Spinal cord (tissue), 10 donors: Measurements from ENCODE around the gene MAPK8IP3. TPM values are rescaled to one million over a fixed set of nuclear protein-coding genes. Genes with fewer than 3 reads are reported as not detected.
"Not testable (repeated sequence)": the region's sequence is repeated elsewhere in the genome, so short reads cannot be mapped to it uniquely, and the experiment has no call there.

Experiments
- DNase-seq, 6 donors: peaks; one replicate each; pipeline versions ENCODE4 v3.0.0 to v3.0.0-alpha.2; 2013 to 2015; ENCODE audit warnings: low spot score in 6 of 6, low read depth in 4 of 6
- H3K27ac ChIP-seq: one replicate; pipeline ENCODE4 v1.5.1; 2013; ENCODE audit warnings: low read depth, low read length, control low read depth
- H3K27me3 ChIP-seq: one replicate; pipeline ENCODE4 v1.6.1; 2013; ENCODE audit warnings: low read length; ENCODE audit not compliant: control insufficient read depth, insufficient read depth
- H3K36me3 ChIP-seq: one replicate; pipeline ENCODE4 v1.6.1; 2013; ENCODE audit warnings: low read length; ENCODE audit not compliant: control insufficient read depth, insufficient read depth
- H3K4me1 ChIP-seq: one replicate; pipeline ENCODE4 v1.6.1; 2013; ENCODE audit warnings: low read length; ENCODE audit not compliant: control insufficient read depth, insufficient read depth
- H3K4me3 ChIP-seq: one replicate; pipeline ENCODE4 v1.5.1; 2013; ENCODE audit warnings: low read depth, low read length, control low read depth
- H3K9me3 ChIP-seq: one replicate; pipeline ENCODE4 v1.6.1; 2013; ENCODE audit warnings: low read length; ENCODE audit not compliant: control insufficient read depth, insufficient read depth
- WGBS: methylation state at CpG from one replicate; pipeline ENCODE4 v1.1.5; 2013; ENCODE audit warnings: missing lambda C conversion rate; ENCODE audit not compliant: insufficient coverage; 5-methylcytosine and 5-hydroxymethylcytosine counted together
- polyA plus RNA-seq, 2 donors: library from polyadenylated mRNA; unstranded; fragments of 120-200 nt; gene quantifications; one replicate each; pipeline ENCODE4 v1.2.1, GENCODE V29; 2013; ENCODE audit not compliant: insufficient read length in 2 of 2
- total RNA-seq, 2 donors: library from RNA; depleted of rRNA in 1 of 2; stranded (reverse); fragments of 120-200 nt in 1 of 2; fragments of >200 nt in 1 of 2; gene quantifications; one replicate each; pipeline versions ENCODE4 v1.2.3 to v1.2.4, GENCODE V29; 2013 to 2014
- donor health status: healthy.

Gene MAPK8IP3
- total and polyA plus RNA-seq, 4 donors = 53.3 to 137 (median 92.7) TPM

GRCh38 chr16:1794221-1794871 is 88.4 kb downstream of the MAPK8IP3 start:
- peaks cover 5% of the 10 kb centered on the region for H3K9me3 ChIP-seq
- 69% methylated on average over 18 of the region's 18 CpGs for WGBS
- no peaks in the 10 kb centered on the region for H3K27me3 ChIP-seq
- no peak overlapping the region for H3K27ac ChIP-seq
- no peak for DNase-seq
- peaks cover 59% of the 10 kb centered on the region for H3K36me3 ChIP-seq
- no peaks in the 10 kb centered on the region for H3K4me1 ChIP-seq
- no peak overlapping the region for H3K4me3 ChIP-seq

- Histone ChIP-seq H3K27me3 (no peaks in the 10 kb centered on the region), H3K4me1 (no peaks in the 10 kb centered on the region), H3K27ac (no peak overlapping the region), H3K9me3 (peaks cover 5% of the 10 kb centered on the region), H3K4me3 (no peak overlapping the region), H3K36me3 (peaks cover 52% of the 10 kb centered on the region)
- no peak for DNase-seq
- 84% methylated on average over 27 of the region's 32 CpGs for WGBS
Measured at GRCh38 chr16:1794908-1795666, 89.1 kb downstream of the MAPK8IP3 start.

- H3K4me1 ChIP-seq, H3K27me3 ChIP-seq, H3K27ac ChIP-seq, H3K4me3 ChIP-seq, DNase-seq, H3K9me3 ChIP-seq: not testable (repeated sequence)
- WGBS = no CpG with 5 or more reads among the region's 5 CpGs
- peaks cover 10% of the 10 kb centered on the region for H3K36me3 ChIP-seq
Measured at GRCh38 chr16:1799263-1799662, 93.3 kb downstream of the MAPK8IP3 start.

GRCh38 chr16:1800701-1801100 is 94.7 kb downstream of the MAPK8IP3 start:
- peaks cover 5% of the 10 kb centered on the region for H3K36me3 ChIP-seq
- no peak for DNase-seq
- H3K4me3 ChIP-seq = no peak overlapping the region
- WGBS = 80% methylated on average over 10 of the region's 10 CpGs
- no peaks in the 10 kb centered on the region for H3K4me1 ChIP-seq
- H3K27me3 ChIP-seq = no peaks in the 10 kb centered on the region
- H3K27ac ChIP-seq = no peak overlapping the region
- H3K9me3 ChIP-seq = peaks cover 5% of the 10 kb centered on the region

GRCh38 chr16:1807626-1808025 is 101.6 kb downstream of the MAPK8IP3 start:
- Histone ChIP-seq H3K4me3 (no peak overlapping the region), H3K36me3 (peaks cover 50% of the 10 kb centered on the region), H3K9me3 (no peaks in the 10 kb centered on the region), H3K27me3 (no peaks in the 10 kb centered on the region), H3K27ac (no peak overlapping the region), H3K4me1 (no peaks in the 10 kb centered on the region)
- WGBS = 85% methylated on average over 10 of the region's 10 CpGs
- DNase-seq = no peak

GRCh38 chr16:1808691-1809090 is 102.7 kb downstream of the MAPK8IP3 start:
- 79% methylated on average over 17 of the region's 18 CpGs for WGBS
- Histone ChIP-seq H3K27me3 (no peaks in the 10 kb centered on the region), H3K4me3 (no peak overlapping the region), H3K4me1 (no peaks in the 10 kb centered on the region), H3K27ac (no peak overlapping the region), H3K36me3 (peaks cover 57% of the 10 kb centered on the region), H3K9me3 (no peaks in the 10 kb centered on the region)
- DNase-seq = no peak

GRCh38 chr16:1809281-1809801 is 103.3 kb downstream of the MAPK8IP3 start:
- DNase-seq = no peak
- H3K36me3 ChIP-seq = peaks cover 63% of the 10 kb centered on the region
- H3K27ac ChIP-seq = no peak overlapping the region
- no peak overlapping the region for H3K4me3 ChIP-seq
- H3K4me1 ChIP-seq = no peaks in the 10 kb centered on the region
- no peaks in the 10 kb centered on the region for H3K9me3 ChIP-seq
- H3K27me3 ChIP-seq = no peaks in the 10 kb centered on the region
- 69% methylated on average over 25 of the region's 28 CpGs for WGBS

GRCh38 chr16:1810106-1810505 is 104.1 kb downstream of the MAPK8IP3 start:
- Histone ChIP-seq H3K27ac (no peak overlapping the region), H3K27me3 (no peaks in the 10 kb centered on the region), H3K36me3 (peaks cover 63% of the 10 kb centered on the region), H3K4me3 (no peak overlapping the region), H3K4me1 (no peaks in the 10 kb centered on the region), H3K9me3 (no peaks in the 10 kb centered on the region)
- DNase-seq = no peak
- WGBS = 100% methylated on average over 8 of the region's 16 CpGs

GRCh38 chr16:1810536-1810935 is 104.5 kb downstream of the MAPK8IP3 start:
- H3K36me3 ChIP-seq = peaks cover 63% of the 10 kb centered on the region
- no peaks in the 10 kb centered on the region for H3K4me1 ChIP-seq
- H3K9me3 ChIP-seq = no peaks in the 10 kb centered on the region
- no peak for DNase-seq
- H3K4me3 ChIP-seq = no peak overlapping the region
- H3K27ac ChIP-seq = no peak overlapping the region
- 96% methylated on average over 15 of the region's 16 CpGs for WGBS
- no peaks in the 10 kb centered on the region for H3K27me3 ChIP-seq
